Spleen (tissue), 7 donors: ENCODE results near the gene SUCLA2.

Experiments
- CTCF ChIP-seq, 11 experiments: fragments of 200-600 bp in 7 of 11; fragments of 450-650 bp in 4 of 11; sonication (generic) in 4 of 11; IDR thresholded peaks in 8 of 11; conservative IDR thresholded peaks in 3 of 11; 1 replicate in 7 of 11; 2 replicates in 4 of 11; pipeline versions ENCODE4 v1.4.0 to v1.8.0; 2016 to 2021; ENCODE audit warnings: antibody characterized with exemption in 11 of 11, inconsistent platforms in 4 of 11, mild to moderate bottlenecking in 1 of 11
- POLR2A ChIP-seq, 3 donors: fragments of 450-650 bp; IDR thresholded peaks; one replicate each; pipeline ENCODE4 v1.5.1; 2017; ENCODE audit warnings: antibody characterized with exemption in 3 of 3, mild to moderate bottlenecking in 1 of 3
- donor health status: DM: no; HTN: no; CAD: no; lungs with moderate emphysema.
- donor health status: DM: no; HTN: no; CAD: no.
- donor health status: DM: no; HTN: no; CAD: no.

GRCh38 chr13:47897411-47898050 lies 103.5 kb downstream of the SUCLA2 start:
- TF ChIP-seq POLR2A (IDR thresholded peaks at IDR 0.05) (no peak), CTCF (IDR thresholded peaks at IDR 0.05 in 8 of 11, conservative IDR thresholded peaks at IDR 0.05 in 3 of 11) (no peak)
